Measurements from ENCODE around the gene INPP5K. TPM values are rescaled to one million over a fixed set of nuclear protein-coding genes. Genes with fewer than 3 reads are reported as not detected.

Gene INPP5K
- total and polyA plus RNA-seq, 10 of the 15 experiments (the other 5 are each of a cell fraction or from before 2014, with no cell fraction given), result 0.58 to 41.2 (median 23.3) TPM

DNA sequence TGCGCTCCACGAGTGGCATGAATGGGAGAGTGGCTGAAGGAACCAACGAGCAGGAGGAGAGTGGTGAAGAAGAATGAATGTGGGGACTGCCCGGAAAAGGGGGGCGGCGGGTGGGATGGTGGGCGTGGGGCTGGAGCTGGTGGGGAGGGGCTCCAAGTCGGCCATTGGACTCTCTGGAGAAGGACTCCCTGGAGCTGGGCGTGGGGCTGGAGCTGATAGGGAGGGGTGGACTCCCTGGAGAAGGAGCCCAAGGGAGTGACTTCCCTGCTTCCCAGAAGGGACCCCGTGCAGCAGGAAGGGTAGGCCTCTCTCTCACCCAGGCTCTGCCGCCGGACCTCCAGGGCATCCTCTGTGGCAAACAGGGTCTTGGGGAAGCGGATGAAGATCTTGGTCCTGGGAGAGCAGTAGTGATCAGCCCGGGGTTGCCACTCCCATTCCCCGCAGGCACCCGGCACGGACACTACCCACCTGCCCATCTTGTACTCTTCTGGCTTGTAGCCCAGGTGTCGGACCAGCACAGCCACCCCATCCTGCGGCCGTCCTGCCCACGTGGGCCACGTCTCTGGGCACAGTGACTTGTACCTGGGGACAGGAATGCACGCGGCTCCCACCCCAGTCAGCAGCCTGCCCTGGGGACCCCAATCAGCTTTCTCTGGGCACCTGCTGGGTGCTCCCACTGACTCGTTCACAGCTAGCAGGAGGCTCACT, 45.5 kb downstream of the INPP5K start:
- no peak for FAIRE-seq
- no peak overlapping the region for H3K4me3 ChIP-seq
- H3K27ac ChIP-seq (ENCODE audit: control insufficient read depth, insufficient read depth), result no peak overlapping the region
- no peak overlapping the region for H3K4me2 ChIP-seq (ENCODE audit: control insufficient read depth, insufficient read depth)
- H4K20me1 ChIP-seq (ENCODE audit: control insufficient read depth, insufficient read depth), result no peaks in the 10 kb centered on the region
- WGBS (ENCODE audit: insufficient coverage, insufficient replicate concordance, low lambda C conversion rate, missing lambda C conversion rate), result 93% methylated on average over 22 of the region's 25 CpGs
- RAD21 ChIA-PET (ENCODE audit: unreplicated experiment), result interaction anchor here (0.5 to 0.6 kb wide), 2 partner anchors 100 to 103 kb away, joined by 3 read pairs; no protein-coding TSS in a partner anchor
- no peak overlapping the region for H2AFZ ChIP-seq (ENCODE audit: control insufficient read depth, low read depth, low read length)
- no peaks in the 10 kb centered on the region for H3K27me3 ChIP-seq (replicated peaks in 1 of 2; ENCODE audit: control insufficient read depth in 2 of 2, insufficient read depth in 2 of 2, low read length in 1 of 2)
- in situ Hi-C loops (cut with MboI), result no loop called here
- peaks cover 24% of the 10 kb centered on the region for H3K4me1 ChIP-seq (ENCODE audit: control insufficient read depth, insufficient read depth, low read length)
- SMC1A ChIA-PET (ENCODE audit: uncharacterized antibody, unreplicated experiment), result no interaction called here
- no peak for DNase-seq (ENCODE audit: low read depth, low spot score)
- no TSS peak for BruUV-seq (replicated peaks)
- POLR2A ChIA-PET, result no interaction called here
- H3K36me3 ChIP-seq (ENCODE audit: control insufficient read depth in 2 of 2, insufficient read depth in 2 of 2, low read length in 1 of 2), result peaks cover 6 to 27% of the 10 kb centered on the region in 2 experiments
- no peaks in the 10 kb centered on the region; the same call in 1 of the 2 replicates for H3K79me2 ChIP-seq (ENCODE audit: control insufficient read depth, insufficient read depth, low read length)
- intact Hi-C loops (cut with micrococcal nuclease; ENCODE audit: unreplicated experiment), result no loop called here
- H3K9ac ChIP-seq (ENCODE audit: control insufficient read depth, insufficient read depth, low read length), result no peak overlapping the region
- CTCF ChIA-PET, result no interaction called here
- TF ChIP-seq, protein P1, sequence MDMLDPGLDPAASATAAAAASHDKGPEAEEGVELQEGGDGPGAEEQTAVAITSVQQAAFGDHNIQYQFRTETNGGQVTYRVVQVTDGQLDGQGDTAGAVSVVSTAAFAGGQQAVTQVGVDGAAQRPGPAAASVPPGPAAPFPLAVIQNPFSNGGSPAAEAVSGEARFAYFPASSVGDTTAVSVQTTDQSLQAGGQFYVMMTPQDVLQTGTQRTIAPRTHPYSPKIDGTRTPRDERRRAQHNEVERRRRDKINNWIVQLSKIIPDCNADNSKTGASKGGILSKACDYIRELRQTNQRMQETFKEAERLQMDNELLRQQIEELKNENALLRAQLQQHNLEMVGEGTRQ (IDR thresholded peaks at IDR 0.05; ENCODE audit: borderline replicate concordance, low read depth, low read length), result no peak
- no peak for TF ChIP-seq ELK1 (IDR thresholded peaks at IDR 0.05; ENCODE audit: low read depth, low read length)
- TF ChIP-seq BCL11A (IDR thresholded peaks at IDR 0.05; ENCODE audit: low read depth, low read length), result no peak
- no peak for TF ChIP-seq TCF3 (IDR thresholded peaks at IDR 0.05; ENCODE audit: borderline replicate concordance, insufficient read depth, low read depth, low read length)
- no peak for TF ChIP-seq EGR1 (IDR thresholded peaks at IDR 0.05; ENCODE audit: borderline replicate concordance in 1 of 2, low read depth in 2 of 2, low read length in 2 of 2)
- TF ChIP-seq TARDBP (IDR thresholded peaks at IDR 0.05; ENCODE audit: borderline replicate concordance), result no peak
- no peaks in the 10 kb centered on the region; the same call in 2 of the 3 replicates for H3K9me3 ChIP-seq (replicated peaks; ENCODE audit: control insufficient read depth, insufficient read depth, low read length)
- no peak for ATAC-seq
